Activated CD4-positive, alpha-beta T cell treated with anti-CD3 and anti-CD28 coated beads, Interleukin-2, amount 50 U/mL, for 48 hours (primary cell): ENCODE data around the gene CD163L1.
"Not testable (repeated sequence)": the region's sequence is repeated elsewhere in the genome, so short reads cannot be mapped to it uniquely, and the experiment has no call there.

ENCODE experiments used
- DNase-seq, 2 experiments: peaks; one replicate each; pipeline ENCODE4 v3.0.0-alpha.2; 2020

Gene CD163L1

GRCh38 chr12:7403466-7403865, 40.5 kb downstream of the CD163L1 start:
- no peak for DNase-seq

- no peak for DNase-seq
Observed at GRCh38 chr12:7399089-7399488, 44.9 kb downstream of the CD163L1 start.

DNA sequence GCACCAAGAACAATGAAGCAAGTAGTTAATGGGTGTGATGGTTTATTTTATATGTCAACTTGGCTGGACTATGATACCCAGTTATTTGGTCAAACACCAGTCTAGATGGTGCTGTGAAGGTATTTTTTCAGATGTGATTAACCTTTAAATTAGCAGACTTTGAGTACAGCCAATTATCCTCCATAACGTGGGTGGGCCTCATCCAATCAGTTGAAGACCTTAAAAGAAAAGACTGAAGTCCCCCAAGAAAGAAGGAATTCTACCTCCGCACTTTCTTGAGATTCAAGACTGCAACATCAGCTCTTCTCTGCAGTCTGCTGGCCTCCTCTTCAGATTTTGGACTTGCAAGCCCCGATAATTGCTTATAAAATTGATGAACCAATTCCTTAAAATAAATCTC, 47.5 kb downstream of the CD163L1 start:
- no peak for DNase-seq

GRCh38 chr12:7395950-7396349, 48.0 kb downstream of the CD163L1 start:
- DNase-seq = no peak

DNA sequence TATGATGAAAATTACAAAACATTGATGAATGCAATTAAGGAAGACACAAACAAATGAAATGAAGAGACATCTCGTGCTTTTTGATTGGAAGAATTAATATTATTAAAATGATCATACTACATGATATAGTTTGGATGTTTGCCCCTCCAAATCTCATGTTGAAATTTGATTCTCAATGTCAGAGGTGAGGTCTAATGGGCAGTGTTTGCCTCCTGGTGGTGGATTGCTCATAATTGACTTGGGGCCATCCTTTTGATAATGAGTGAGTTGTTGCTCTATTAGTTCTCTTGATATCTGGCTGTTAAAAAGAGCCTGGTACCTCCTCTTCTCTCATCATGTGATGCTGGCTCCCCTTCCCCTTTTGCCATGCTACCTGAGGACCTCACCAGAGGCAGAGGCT, 56.7 kb downstream of the CD163L1 start:
- DNase-seq = no peak

GRCh38 chr12:7383157-7383556, 60.8 kb downstream of the CD163L1 start:
- no peak for DNase-seq

DNA sequence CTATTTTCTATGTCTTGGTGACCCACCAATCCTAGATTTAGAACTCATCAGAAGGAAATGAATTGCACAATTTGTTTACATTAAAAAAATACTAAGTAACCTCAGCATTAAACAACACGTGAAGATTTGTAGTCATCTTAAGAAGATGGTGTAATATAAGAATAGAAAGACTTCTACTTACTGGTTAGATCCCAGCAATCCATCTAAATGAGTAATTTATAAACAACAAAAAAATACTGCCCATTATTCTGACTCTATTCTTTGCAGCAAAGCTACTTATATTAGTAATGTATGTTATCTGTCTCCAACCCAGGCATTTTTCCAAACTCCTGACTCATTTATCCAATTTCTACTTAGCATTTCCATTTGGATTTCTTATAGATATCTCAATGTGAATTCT, 67.8 kb downstream of the CD163L1 start:
- no peak for DNase-seq

DNA sequence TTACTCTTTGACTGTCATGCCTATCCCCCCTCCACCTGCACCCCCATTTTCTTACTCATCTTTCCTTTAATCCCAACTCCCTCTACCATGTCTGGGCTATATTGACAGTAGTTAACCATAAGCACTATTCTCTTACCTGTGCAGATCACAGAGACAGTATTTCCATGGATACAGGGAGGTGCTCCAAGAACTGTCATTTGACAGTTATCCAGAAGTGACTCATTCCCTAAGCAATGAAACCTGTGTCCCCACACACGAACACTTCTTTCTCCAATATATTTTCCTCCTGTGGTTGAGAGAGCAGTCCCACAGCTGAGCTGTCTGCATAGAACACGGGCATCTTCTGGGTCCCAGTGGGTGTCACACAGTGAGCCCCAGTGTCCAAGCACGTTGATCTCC, 68.8 kb downstream of the CD163L1 start:
- no peak for DNase-seq

- DNase-seq = peak; percentile 8 to 32
Observed at GRCh38 chr12:7374423-7375144, 69.4 kb downstream of the CD163L1 start.

GRCh38 chr12:7373226-7373625, 70.7 kb downstream of the CD163L1 start:
- no peak for DNase-seq

- no peak for DNase-seq
Observed at GRCh38 chr12:7369274-7369729, 74.7 kb downstream of the CD163L1 start.

- DNase-seq = no peak
Observed at GRCh38 chr12:7362734-7363133, 81.2 kb downstream of the CD163L1 start.

GRCh38 chr12:7361265-7361664, 82.7 kb downstream of the CD163L1 start:
- no peak for DNase-seq

- no peak for DNase-seq
Observed at GRCh38 chr12:7354529-7354928, 89.4 kb downstream of the CD163L1 start.

GRCh38 chr12:7352661-7353060, 91.3 kb downstream of the CD163L1 start:
- DNase-seq = no peak

- DNase-seq = no peak
Observed at GRCh38 chr12:7351177-7351576, 92.8 kb downstream of the CD163L1 start.

DNA sequence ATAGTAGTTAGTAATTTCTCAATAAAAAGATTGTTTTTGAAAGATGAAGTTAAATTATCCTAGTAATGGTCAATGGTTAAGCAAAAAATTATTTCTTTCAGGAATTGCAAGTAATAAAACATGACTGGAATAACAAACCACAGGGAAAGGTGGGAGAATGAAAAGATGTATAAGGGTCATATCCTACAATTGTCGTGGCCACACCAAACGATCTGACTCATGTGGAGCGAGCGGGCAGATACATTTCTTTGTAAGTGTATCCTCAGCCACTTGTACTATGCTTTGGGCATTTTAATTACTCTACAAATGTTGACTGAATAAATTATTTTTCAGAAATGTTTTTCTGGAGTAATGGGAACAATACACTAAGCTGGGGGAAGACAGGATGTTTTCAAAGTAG, 94.5 kb downstream of the CD163L1 start:
- DNase-seq = no peak

GRCh38 chr12:7346551-7347225, 97.3 kb downstream of the CD163L1 start:
- no peak for DNase-seq

DNA sequence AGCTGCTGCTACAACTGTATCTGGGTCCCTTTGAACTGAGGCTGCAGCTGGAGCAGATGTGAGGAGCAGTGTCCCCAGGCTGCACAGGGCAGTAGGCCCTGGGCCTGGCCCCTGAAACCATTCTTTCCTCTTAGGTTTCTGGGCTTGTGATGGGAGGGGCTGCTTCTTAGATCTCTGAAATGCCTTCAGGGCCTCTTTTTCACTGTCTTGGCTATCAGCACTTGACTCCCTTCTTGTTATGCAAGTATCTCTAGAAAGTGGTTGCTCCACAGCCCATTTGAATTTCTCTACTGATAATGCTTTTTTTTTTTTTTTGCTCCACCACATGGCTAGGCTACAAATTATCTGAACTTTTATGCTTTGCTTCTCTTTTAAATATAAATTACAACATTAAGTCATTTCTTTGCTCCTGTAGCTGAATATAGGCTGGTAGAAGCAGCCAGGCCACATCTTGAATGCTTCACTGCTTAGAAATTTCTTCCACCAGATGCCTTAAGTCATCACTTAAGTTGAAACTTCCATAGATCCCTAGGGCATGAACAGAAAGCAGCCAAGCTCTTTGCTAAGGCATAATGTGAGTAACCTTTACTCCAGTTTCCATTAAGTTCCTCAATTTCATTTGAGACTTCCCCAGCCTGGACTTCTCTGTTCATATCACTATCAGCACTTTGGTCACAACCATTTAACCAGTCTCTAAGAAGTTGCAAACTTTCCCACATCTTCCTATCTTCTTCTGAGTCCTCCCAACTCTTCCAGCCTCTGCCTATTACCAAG, 98.9 kb downstream of the CD163L1 start:
- DNase-seq = no peak

DNA sequence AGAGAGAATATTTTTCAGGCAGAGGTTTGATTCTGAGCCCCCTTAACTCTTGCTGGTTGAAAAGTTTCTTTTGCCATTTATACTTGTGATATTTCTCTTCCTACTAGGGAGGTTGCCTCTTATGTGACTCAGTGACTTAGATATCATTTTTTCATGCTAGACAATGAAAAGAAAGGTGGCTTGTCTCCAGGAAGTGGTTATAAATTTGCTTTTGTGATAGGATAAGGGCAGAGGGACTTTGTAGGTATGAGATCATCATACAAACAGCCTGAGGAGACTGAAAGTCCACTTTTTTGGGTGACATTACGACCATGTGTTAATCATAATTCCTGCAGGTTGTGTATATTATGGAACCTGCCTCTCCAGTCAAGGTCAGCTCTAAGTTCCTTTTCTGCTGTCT, 104.3 kb downstream of the CD163L1 start:
- no peak for DNase-seq

DNA sequence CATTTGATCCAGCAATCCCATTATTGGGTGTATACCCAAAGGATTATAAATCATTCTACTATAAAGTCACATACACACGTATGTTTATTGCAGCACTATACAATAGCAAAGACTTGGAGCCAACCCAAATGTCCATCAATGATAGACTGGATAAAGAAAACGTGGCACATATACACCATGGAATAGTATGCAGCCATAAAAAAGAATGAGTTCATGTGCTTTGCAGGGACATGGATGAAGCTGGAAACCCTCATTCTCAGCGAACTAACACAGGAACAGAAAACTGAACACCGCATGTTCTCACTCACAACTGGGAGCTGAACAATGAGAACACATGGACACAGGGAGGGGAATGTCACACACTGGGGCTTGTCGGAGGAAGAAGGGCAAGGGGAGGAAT, 106.2 kb downstream of the CD163L1 start:
- not testable (repeated sequence) for DNase-seq

DNA sequence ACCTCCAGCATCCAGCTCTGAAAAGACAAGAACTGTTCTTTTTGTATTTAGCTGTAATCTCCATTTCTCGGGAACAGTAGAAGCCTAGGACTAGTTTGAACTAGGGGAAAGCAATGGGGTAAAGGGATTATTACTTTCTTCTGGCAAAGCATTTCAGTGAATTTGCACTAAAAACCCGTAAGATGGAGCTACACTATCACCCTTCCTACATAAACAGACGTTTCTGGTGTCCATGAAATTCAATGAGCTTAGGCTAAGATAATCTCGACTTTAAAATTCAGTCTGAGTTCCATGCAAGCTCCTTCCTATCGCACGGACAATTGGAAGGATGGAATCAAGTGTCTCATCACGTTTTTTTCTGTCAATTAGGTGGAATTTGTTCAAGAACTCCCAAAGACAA, 116.0 kb downstream of the CD163L1 start:
- no peak for DNase-seq

DNA sequence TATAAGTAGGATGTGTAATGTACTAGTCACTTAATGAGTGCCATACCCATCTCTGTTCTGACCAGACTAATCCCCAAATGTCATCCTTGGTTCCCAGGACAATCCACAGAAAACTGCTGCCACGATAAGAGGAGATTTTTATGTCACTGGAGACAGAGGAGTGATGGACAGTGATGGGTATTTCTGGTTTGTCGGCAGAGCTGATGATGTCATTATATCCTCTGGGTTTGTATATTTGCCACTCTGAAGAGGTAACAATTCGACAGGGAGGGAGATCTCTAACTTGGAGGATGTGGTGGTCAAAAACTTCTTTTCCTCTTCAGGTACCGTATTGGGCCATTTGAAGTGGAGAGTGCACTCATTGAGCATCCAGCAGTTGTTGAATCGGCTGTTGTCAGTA, 119.8 kb downstream of the CD163L1 start:
- no peak for DNase-seq

GRCh38 chr12:7322599-7322998, 121.4 kb downstream of the CD163L1 start:
- DNase-seq = no peak
